Measurements from ENCODE around the gene CTSS.
"Not testable (repeated sequence)": the region's sequence is repeated elsewhere in the genome, so short reads cannot be mapped to it uniquely, and the experiment has no call there.

Gene CTSS

DNA sequence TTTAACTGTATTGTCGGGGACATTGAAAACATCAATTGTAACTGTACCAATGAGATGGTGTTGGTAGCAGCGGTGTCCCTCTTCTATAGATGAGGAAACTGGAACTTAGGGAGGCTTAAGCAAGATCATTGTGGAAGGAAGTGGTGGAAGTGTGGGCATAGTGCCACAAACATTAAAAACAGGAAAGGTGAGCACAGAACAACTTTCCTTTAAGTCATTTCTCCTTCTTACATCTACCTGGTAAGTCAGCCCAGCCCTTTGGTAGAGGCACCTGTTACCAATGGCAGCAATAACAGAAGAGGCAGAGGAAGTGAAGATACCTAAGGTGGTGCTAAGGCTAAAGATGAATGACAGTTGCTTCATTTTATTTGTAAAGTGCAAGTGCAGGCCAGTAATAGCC is 12.0 kb upstream of the CTSS start:
- Histone ChIP-seq H3K14ac (ENCODE audit: low read length in 2 of 2) (no peak overlapping the region), H2BK12ac (ENCODE audit: low read length in 2 of 2) (no peak overlapping the region), H3K4me1 (ENCODE audit: control insufficient read depth, insufficient read depth, low read depth, low read length) (no peaks in the 10 kb centered on the region), H4K8ac (ENCODE audit: low read length) (no peak overlapping the region), H3K4ac (ENCODE audit: low read depth in 1 of 2, low read length in 2 of 2) (no peak overlapping the region), H4K91ac (ENCODE audit: low read length) (no peak overlapping the region), H3K9me3 (ENCODE audit: control insufficient read depth, low read length) (no peaks in the 10 kb centered on the region), H3K23ac (ENCODE audit: low read length in 2 of 2) (no peak overlapping the region), H3K27me3 (ENCODE audit: control insufficient read depth in 1 of 2, insufficient read depth in 1 of 2, low read length in 2 of 2) (no peaks in the 10 kb centered on the region), H2AFZ (ENCODE audit: low read depth, low read length) (no peak overlapping the region), H2BK15ac (ENCODE audit: low read depth, poor library complexity, severe bottlenecking) (no peak overlapping the region), H2BK5ac (ENCODE audit: low read depth, low read length, poor library complexity, severe bottlenecking) (no peak overlapping the region), H3K27ac (ENCODE audit: low read length, poor library complexity, severe bottlenecking) (no peak overlapping the region), H2AK5ac (ENCODE audit: low read length, severe bottlenecking) (no peak overlapping the region), H2BK120ac (ENCODE audit: low read depth, low read length) (no peak overlapping the region), H3K4me2 (ENCODE audit: low read length, poor library complexity, severe bottlenecking) (no peak overlapping the region), H3K79me1 (replicated peaks; ENCODE audit: low read length, poor library complexity, severe bottlenecking) (no peaks in the 10 kb centered on the region), H3K4me3 (ENCODE audit: insufficient read depth in 1 of 2, low read depth in 1 of 2, low read length in 2 of 2) (no peak overlapping the region), H3K36me3 (ENCODE audit: control insufficient read depth in 1 of 2, insufficient read depth in 2 of 2, low read depth in 1 of 2, low read length in 2 of 2) (no peaks in the 10 kb centered on the region), H3K9ac (ENCODE audit: low read length) (no peak overlapping the region), H3K18ac (ENCODE audit: low read depth in 1 of 2, low read length in 2 of 2) (no peak overlapping the region)
- DNase-seq = no peak
- 90% methylated on average over 2 of the region's 2 CpGs for WGBS

- not testable (repeated sequence) for H2AK5ac ChIP-seq (ENCODE audit: low read length, severe bottlenecking); H3K27me3 ChIP-seq (ENCODE audit: control insufficient read depth in 1 of 2, insufficient read depth in 1 of 2, low read length in 2 of 2); H4K8ac ChIP-seq (ENCODE audit: low read length)
These were observed 10.4 kb upstream of the CTSS start for GRCh38 chr1:150775931-150776505.

GRCh38 chr1:150775276-150775675 is 9.7 kb upstream of the CTSS start:
- Histone ChIP-seq H4K8ac (ENCODE audit: low read length) (no peak overlapping the region), H3K23ac (ENCODE audit: low read length in 2 of 2) (no peak overlapping the region), H3K14ac (ENCODE audit: low read length in 2 of 2) (no peak overlapping the region), H2BK5ac (ENCODE audit: low read depth, low read length, poor library complexity, severe bottlenecking) (no peak overlapping the region), H3K27ac (ENCODE audit: low read length, poor library complexity, severe bottlenecking) (no peak overlapping the region), H4K91ac (ENCODE audit: low read length) (no peak overlapping the region), H2AK5ac (ENCODE audit: low read length, severe bottlenecking) (no peak overlapping the region), H3K4me3 (ENCODE audit: insufficient read depth in 1 of 2, low read depth in 1 of 2, low read length in 2 of 2) (no peak overlapping the region), H2BK15ac (ENCODE audit: low read depth, poor library complexity, severe bottlenecking) (no peak overlapping the region), H3K4ac (ENCODE audit: low read depth in 1 of 2, low read length in 2 of 2) (no peak overlapping the region), H2AFZ (ENCODE audit: low read depth, low read length) (no peak overlapping the region), H3K9ac (ENCODE audit: low read length) (no peak overlapping the region), H3K18ac (ENCODE audit: low read depth in 1 of 2, low read length in 2 of 2) (no peak overlapping the region), H3K4me2 (ENCODE audit: low read length, poor library complexity, severe bottlenecking) (no peak overlapping the region), H3K9me3 (ENCODE audit: control insufficient read depth, low read length) (no peaks in the 10 kb centered on the region), H3K27me3 (ENCODE audit: control insufficient read depth in 1 of 2, insufficient read depth in 1 of 2, low read length in 2 of 2) (no peaks in the 10 kb centered on the region), H2BK120ac (ENCODE audit: low read depth, low read length) (no peak overlapping the region), H3K4me1 (ENCODE audit: control insufficient read depth, insufficient read depth, low read depth, low read length) (no peaks in the 10 kb centered on the region), H3K36me3 (ENCODE audit: control insufficient read depth in 1 of 2, insufficient read depth in 2 of 2, low read depth in 1 of 2, low read length in 2 of 2) (no peaks in the 10 kb centered on the region), H2BK12ac (ENCODE audit: low read length in 2 of 2) (no peak overlapping the region), H3K79me1 (replicated peaks; ENCODE audit: low read length, poor library complexity, severe bottlenecking) (no peaks in the 10 kb centered on the region)
- WGBS = 100% methylated on average over 3 of the region's 3 CpGs
- DNase-seq = no peak

More at GRCh38 chr1:150775931-150776505, 10.4 kb upstream of the CTSS start:
- not testable (repeated sequence) for H3K9ac ChIP-seq (ENCODE audit: low read length); H3K14ac ChIP-seq (ENCODE audit: low read length in 2 of 2); H2BK120ac ChIP-seq (ENCODE audit: low read depth, low read length); H3K4me1 ChIP-seq (ENCODE audit: control insufficient read depth, insufficient read depth, low read depth, low read length); H4K91ac ChIP-seq (ENCODE audit: low read length); H2BK5ac ChIP-seq (ENCODE audit: low read depth, low read length, poor library complexity, severe bottlenecking); H3K4ac ChIP-seq (ENCODE audit: low read depth in 1 of 2, low read length in 2 of 2); H3K36me3 ChIP-seq (ENCODE audit: control insufficient read depth in 1 of 2, insufficient read depth in 2 of 2, low read depth in 1 of 2, low read length in 2 of 2); H3K23ac ChIP-seq (ENCODE audit: low read length in 2 of 2); DNase-seq; H3K79me1 ChIP-seq (replicated peaks; ENCODE audit: low read length, poor library complexity, severe bottlenecking); H3K18ac ChIP-seq (ENCODE audit: low read depth in 1 of 2, low read length in 2 of 2); H3K4me3 ChIP-seq (ENCODE audit: insufficient read depth in 1 of 2, low read depth in 1 of 2, low read length in 2 of 2); H2BK15ac ChIP-seq (ENCODE audit: low read depth, poor library complexity, severe bottlenecking); H3K4me2 ChIP-seq (ENCODE audit: low read length, poor library complexity, severe bottlenecking); H2AFZ ChIP-seq (ENCODE audit: low read depth, low read length); H3K9me3 ChIP-seq (ENCODE audit: control insufficient read depth, low read length); H2BK12ac ChIP-seq (ENCODE audit: low read length in 2 of 2); H3K27ac ChIP-seq (ENCODE audit: low read length, poor library complexity, severe bottlenecking)
- 98% methylated on average over 12 of the region's 13 CpGs for WGBS

DNA sequence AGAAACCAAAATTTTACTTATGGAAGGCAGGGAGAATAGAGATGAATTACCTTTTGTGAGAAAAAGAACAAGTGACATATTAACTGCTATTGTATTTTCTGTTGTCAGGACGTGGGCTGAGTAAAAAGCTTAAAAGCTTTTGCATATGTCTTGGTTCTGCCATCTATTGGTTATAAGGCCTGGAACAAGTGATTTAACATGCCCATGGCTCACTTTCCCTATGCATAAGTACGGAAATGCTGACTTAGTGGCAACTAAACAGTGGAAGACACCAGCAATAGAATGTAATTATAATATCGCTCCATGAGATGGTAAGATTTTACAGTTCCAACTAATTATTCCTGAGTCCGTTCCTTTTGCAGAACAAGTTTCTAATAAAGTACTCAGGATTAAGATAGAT is 6.7 kb upstream of the CTSS start:
- H2AFZ ChIP-seq (ENCODE audit: low read depth, low read length) = no peak overlapping the region
- no peaks in the 10 kb centered on the region for H3K79me1 ChIP-seq (replicated peaks; ENCODE audit: low read length, poor library complexity, severe bottlenecking)
- H2BK12ac ChIP-seq (ENCODE audit: low read length in 2 of 2) = no peak overlapping the region
- H2BK15ac ChIP-seq (ENCODE audit: low read depth, poor library complexity, severe bottlenecking) = no peak overlapping the region
- no peaks in the 10 kb centered on the region for H3K4me1 ChIP-seq (ENCODE audit: control insufficient read depth, insufficient read depth, low read depth, low read length)
- no peak overlapping the region for H4K91ac ChIP-seq (ENCODE audit: low read length)
- 76% methylated on average over 2 of the region's 4 CpGs for WGBS
- H3K18ac ChIP-seq (ENCODE audit: low read depth in 1 of 2, low read length in 2 of 2) = no peak overlapping the region
- no peak overlapping the region for H4K8ac ChIP-seq (ENCODE audit: low read length)
- H3K14ac ChIP-seq (ENCODE audit: low read length in 2 of 2) = no peak overlapping the region
- no peak overlapping the region for H2BK5ac ChIP-seq (ENCODE audit: low read depth, low read length, poor library complexity, severe bottlenecking)
- no peak overlapping the region for H2AK5ac ChIP-seq (ENCODE audit: low read length, severe bottlenecking)
- no peak overlapping the region for H3K4me3 ChIP-seq (ENCODE audit: insufficient read depth in 1 of 2, low read depth in 1 of 2, low read length in 2 of 2)
- no peak overlapping the region for H2BK120ac ChIP-seq (ENCODE audit: low read depth, low read length)
- H3K23ac ChIP-seq (ENCODE audit: low read length in 2 of 2) = no peak overlapping the region
- no peak overlapping the region for H3K9ac ChIP-seq (ENCODE audit: low read length)
- no peak overlapping the region for H3K27ac ChIP-seq (ENCODE audit: low read length, poor library complexity, severe bottlenecking)
- no peak overlapping the region for H3K4me2 ChIP-seq (ENCODE audit: low read length, poor library complexity, severe bottlenecking)
- DNase-seq = no peak
- H3K9me3 ChIP-seq (ENCODE audit: control insufficient read depth, low read length) = no peaks in the 10 kb centered on the region
- H3K27me3 ChIP-seq (ENCODE audit: control insufficient read depth in 1 of 2, insufficient read depth in 1 of 2, low read length in 2 of 2) = no peaks in the 10 kb centered on the region
- no peaks in the 10 kb centered on the region for H3K36me3 ChIP-seq (ENCODE audit: control insufficient read depth in 1 of 2, insufficient read depth in 2 of 2, low read depth in 1 of 2, low read length in 2 of 2)
- H3K4ac ChIP-seq (ENCODE audit: low read depth in 1 of 2, low read length in 2 of 2) = no peak overlapping the region

Measured in mesenchymal stem cell (in vitro differentiated cells and primary cell).